HG02610 (cell line): Measurements from ENCODE around the gene HMCN2.

Source experiments
- ATAC-seq: cut with Tn5 transposase; IDR thresholded peaks from one replicate; pipeline ENCODE4 v1.9.1; 2021; ENCODE audit warnings: mild to moderate bottlenecking, moderate library complexity; ENCODE audit not compliant: unreplicated experiment

The HMCN2 gene

GRCh38 chr9:130478736-130479575 lies 213.4 kb downstream of the HMCN2 start:
- no peak for ATAC-seq

- ATAC-seq, result no peak
Measured at GRCh38 chr9:130479587-130479986, 214.0 kb downstream of the HMCN2 start.

DNA sequence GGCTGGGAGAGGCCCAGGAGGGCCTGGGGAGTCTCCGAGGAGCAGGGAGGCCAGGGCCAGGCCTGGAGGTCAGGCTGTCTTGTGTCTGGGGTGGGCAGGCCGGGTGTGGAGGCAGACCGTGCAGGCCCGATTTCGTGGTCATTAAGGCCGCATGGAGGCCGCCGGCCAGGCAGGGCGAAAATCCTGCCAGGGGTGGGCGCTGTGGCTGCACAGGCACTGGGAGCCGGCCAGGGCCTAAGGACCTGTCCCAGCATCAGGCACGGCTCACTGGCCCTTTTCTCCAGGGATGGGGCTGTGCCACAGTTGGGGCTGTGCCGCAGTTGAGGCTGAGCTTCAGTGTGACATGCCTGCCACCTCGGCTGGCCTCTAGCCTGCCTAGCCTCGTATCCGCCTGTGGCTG lies 215.1 kb downstream of the HMCN2 start:
- no peak for ATAC-seq

- ATAC-seq, result no peak
Measured at GRCh38 chr9:130482463-130482862, 216.9 kb downstream of the HMCN2 start.

- no peak for ATAC-seq
Measured at GRCh38 chr9:130483371-130483971, 217.9 kb downstream of the HMCN2 start.
